Measurements from ENCODE around the gene WDPCP. TPM values are rescaled to one million over a fixed set of nuclear protein-coding genes. Genes with fewer than 3 reads are reported as not detected.
"Not testable (repeated sequence)": the region's sequence is repeated elsewhere in the genome, so short reads cannot be mapped to it uniquely, and the experiment has no call there.

WDPCP gene
- total RNA-seq, 5 donors from 2014 or later (not counting 1 experiment from before 2014, with no cell fraction given), result 8.5 to 19.0 (median 11.5) TPM

GRCh38 chr2:63406641-63407040, 181.6 kb downstream of the WDPCP start:
- POLR2A ChIA-PET, result no interaction called here
- no peaks in the 10 kb centered on the region for H3K4me1 ChIP-seq (ENCODE audit: control insufficient read depth in 1 of 2, extremely low read depth in 1 of 2, insufficient read depth in 2 of 2, low read length in 2 of 2)
- H3K9me3 ChIP-seq, result no peaks in the 10 kb centered on the region
- CTCF ChIA-PET, result no interaction called here
- H3K36me3 ChIP-seq (ENCODE audit: control insufficient read depth in 2 of 2, extremely low read depth in 1 of 2, insufficient read depth in 1 of 2, low read length in 1 of 2), result peaks cover 0 to 3% of the 10 kb centered on the region in 2 donors
- WGBS (ENCODE audit: insufficient coverage), result no CpG with 5 or more reads among the region's 1 CpG
- H3K27me3 Mint-ChIP-seq, result no peaks in the 10 kb centered on the region
- H3K4me1 Mint-ChIP-seq, result no peaks in the 10 kb centered on the region
- no peak overlapping the region for H3K27ac ChIP-seq (ENCODE audit: low read length)
- no peak for DNase-seq
- peaks cover 35% of the 10 kb centered on the region for H3K36me3 Mint-ChIP-seq
- H3K4me3 Mint-ChIP-seq, result no peak overlapping the region
- H3K27ac Mint-ChIP-seq, result no peak overlapping the region
- peaks cover 0 to 6% (median 4%) of the 10 kb centered on the region in 3 donors for H3K9me3 Mint-ChIP-seq
- H3K4me3 ChIP-seq (ENCODE audit: control insufficient read depth in 1 of 2, extremely low read depth in 1 of 2, low read length in 1 of 2), result no peak overlapping the region
- ATAC-seq (replicated peaks in 1 of 4), result no peak
- H3K27me3 ChIP-seq (replicated peaks in 1 of 2; ENCODE audit: control insufficient read depth in 2 of 2, extremely low read depth in 1 of 2, insufficient read depth in 2 of 2, low read length in 1 of 2), result no peaks in the 10 kb centered on the region

GRCh38 chr2:63403820-63404219, 184.5 kb downstream of the WDPCP start:
- Mint-ChIP-seq H3K4me3 (no peak overlapping the region), H3K27ac (no peak overlapping the region), H3K27me3 (no peaks in the 10 kb centered on the region), H3K4me1 (no peaks in the 10 kb centered on the region), H3K36me3 (peaks cover 51% of the 10 kb centered on the region), H3K9me3 (peaks cover 0 to 6% (median 4%) of the 10 kb centered on the region in 3 donors)
- POLR2A ChIA-PET, result no interaction called here
- Histone ChIP-seq H3K4me1 (ENCODE audit: control insufficient read depth in 1 of 2, extremely low read depth in 1 of 2, insufficient read depth in 2 of 2, low read length in 2 of 2) (no peaks in the 10 kb centered on the region), H3K9me3 (no peaks in the 10 kb centered on the region), H3K27ac (ENCODE audit: low read length) (no peak overlapping the region), H3K27me3 (replicated peaks in 1 of 2; ENCODE audit: control insufficient read depth in 2 of 2, extremely low read depth in 1 of 2, insufficient read depth in 2 of 2, low read length in 1 of 2) (no peaks in the 10 kb centered on the region), H3K36me3 (ENCODE audit: control insufficient read depth in 2 of 2, extremely low read depth in 1 of 2, insufficient read depth in 1 of 2, low read length in 1 of 2) (peaks cover 0 to 3% of the 10 kb centered on the region in 2 donors), H3K4me3 (ENCODE audit: control insufficient read depth in 1 of 2, extremely low read depth in 1 of 2, low read length in 1 of 2) (no peak overlapping the region)
- ATAC-seq (replicated peaks in 1 of 4) (no peak), DNase-seq (no peak)
- CTCF ChIA-PET, result no interaction called here

GRCh38 chr2:63402889-63403288, 185.4 kb downstream of the WDPCP start:
- H3K4me3 ChIP-seq (ENCODE audit: control insufficient read depth in 1 of 2, extremely low read depth in 1 of 2, low read length in 1 of 2); H3K27me3 Mint-ChIP-seq; H3K27ac ChIP-seq (ENCODE audit: low read length); H3K4me1 Mint-ChIP-seq; H3K9me3 ChIP-seq; POLR2A ChIA-PET; H3K4me3 Mint-ChIP-seq; H3K36me3 ChIP-seq (ENCODE audit: control insufficient read depth in 2 of 2, extremely low read depth in 1 of 2, insufficient read depth in 1 of 2, low read length in 1 of 2); H3K4me1 ChIP-seq (ENCODE audit: control insufficient read depth in 1 of 2, extremely low read depth in 1 of 2, insufficient read depth in 2 of 2, low read length in 2 of 2); ATAC-seq (replicated peaks in 1 of 4); H3K9me3 Mint-ChIP-seq; H3K27ac Mint-ChIP-seq; H3K27me3 ChIP-seq (replicated peaks in 1 of 2; ENCODE audit: control insufficient read depth in 2 of 2, extremely low read depth in 1 of 2, insufficient read depth in 2 of 2, low read length in 1 of 2); DNase-seq: not testable (repeated sequence)
- H3K36me3 Mint-ChIP-seq, result peaks cover 51% of the 10 kb centered on the region
- CTCF ChIA-PET, result interaction anchor here in 1 of 2 donors (0.7 kb wide), 1 partner anchor 487 kb away, joined by 3 read pairs; no protein-coding TSS in a partner anchor
- no CpG with 5 or more reads among the region's 3 CpGs for WGBS (ENCODE audit: insufficient coverage)

GRCh38 chr2:63399156-63399555, 189.1 kb downstream of the WDPCP start:
- H3K36me3 Mint-ChIP-seq, result peaks cover 47% of the 10 kb centered on the region
- no peaks in the 10 kb centered on the region for H3K4me1 ChIP-seq (ENCODE audit: control insufficient read depth in 1 of 2, extremely low read depth in 1 of 2, insufficient read depth in 2 of 2, low read length in 2 of 2)
- no peak for ATAC-seq (replicated peaks in 1 of 4)
- no peaks in the 10 kb centered on the region for H3K27me3 ChIP-seq (replicated peaks in 1 of 2; ENCODE audit: control insufficient read depth in 2 of 2, extremely low read depth in 1 of 2, insufficient read depth in 2 of 2, low read length in 1 of 2)
- no peaks in the 10 kb centered on the region for H3K4me1 Mint-ChIP-seq
- peaks cover 5 to 16% (median 13%) of the 10 kb centered on the region in 3 donors for H3K9me3 Mint-ChIP-seq
- H3K27me3 Mint-ChIP-seq, result no peaks in the 10 kb centered on the region
- H3K36me3 ChIP-seq (ENCODE audit: control insufficient read depth in 2 of 2, extremely low read depth in 1 of 2, insufficient read depth in 1 of 2, low read length in 1 of 2), result peaks cover 0 to 3% of the 10 kb centered on the region in 2 donors
- ChIA-PET POLR2A (no interaction called here), CTCF (no interaction called here)
- no peaks in the 10 kb centered on the region for H3K9me3 ChIP-seq
- H3K27ac ChIP-seq (ENCODE audit: low read length), result no peak overlapping the region
- no peak overlapping the region for H3K4me3 ChIP-seq (ENCODE audit: control insufficient read depth in 1 of 2, extremely low read depth in 1 of 2, low read length in 1 of 2)
- H3K27ac Mint-ChIP-seq, result no peak overlapping the region
- DNase-seq, result no peak
- H3K4me3 Mint-ChIP-seq, result no peak overlapping the region

GRCh38 chr2:63379451-63379850, 208.8 kb downstream of the WDPCP start:
- ATAC-seq (replicated peaks in 1 of 4), result no peak
- H3K9me3 Mint-ChIP-seq, result no peaks in the 10 kb centered on the region
- H3K27ac Mint-ChIP-seq, result no peak overlapping the region
- Histone ChIP-seq H3K27me3 (replicated peaks in 1 of 2; ENCODE audit: control insufficient read depth in 2 of 2, extremely low read depth in 1 of 2, insufficient read depth in 2 of 2, low read length in 1 of 2) (no peaks in the 10 kb centered on the region), H3K36me3 (ENCODE audit: control insufficient read depth in 2 of 2, extremely low read depth in 1 of 2, insufficient read depth in 1 of 2, low read length in 1 of 2) (no peaks in the 10 kb centered on the region), H3K4me3 (ENCODE audit: control insufficient read depth in 1 of 2, extremely low read depth in 1 of 2, low read length in 1 of 2) (no peak overlapping the region), H3K27ac (ENCODE audit: low read length) (no peak overlapping the region), H3K4me1 (ENCODE audit: control insufficient read depth in 1 of 2, extremely low read depth in 1 of 2, insufficient read depth in 2 of 2, low read length in 2 of 2) (no peaks in the 10 kb centered on the region), H3K9me3 (no peaks in the 10 kb centered on the region)
- POLR2A ChIA-PET, result no interaction called here
- WGBS (ENCODE audit: insufficient coverage), result 100% methylated on average over 1 of the region's 4 CpGs
- H3K4me3 Mint-ChIP-seq, result no peak overlapping the region
- H3K4me1 Mint-ChIP-seq, result no peaks in the 10 kb centered on the region
- peaks cover 63% of the 10 kb centered on the region for H3K36me3 Mint-ChIP-seq
- DNase-seq, result no peak
- H3K27me3 Mint-ChIP-seq, result no peaks in the 10 kb centered on the region
- CTCF ChIA-PET, result no interaction called here

- Mint-ChIP-seq H3K4me1 (no peaks in the 10 kb centered on the region), H3K27me3 (no peaks in the 10 kb centered on the region), H3K27ac (no peak overlapping the region), H3K4me3 (no peak overlapping the region), H3K9me3 (no peaks in the 10 kb centered on the region), H3K36me3 (peaks cover 62% of the 10 kb centered on the region)
- H3K27ac ChIP-seq (ENCODE audit: low read length), result no peak overlapping the region
- no peaks in the 10 kb centered on the region for H3K9me3 ChIP-seq
- ChIA-PET POLR2A (no interaction called here), CTCF (no interaction called here)
- DNase-seq, result no peak
- no peaks in the 10 kb centered on the region for H3K36me3 ChIP-seq (ENCODE audit: control insufficient read depth in 2 of 2, extremely low read depth in 1 of 2, insufficient read depth in 1 of 2, low read length in 1 of 2)
- H3K4me3 ChIP-seq (ENCODE audit: control insufficient read depth in 1 of 2, extremely low read depth in 1 of 2, low read length in 1 of 2), result no peak overlapping the region
- no peaks in the 10 kb centered on the region for H3K27me3 ChIP-seq (replicated peaks in 1 of 2; ENCODE audit: control insufficient read depth in 2 of 2, extremely low read depth in 1 of 2, insufficient read depth in 2 of 2, low read length in 1 of 2)
- WGBS (ENCODE audit: insufficient coverage), result no CpG with 5 or more reads among the region's 1 CpG
- no peaks in the 10 kb centered on the region for H3K4me1 ChIP-seq (ENCODE audit: control insufficient read depth in 1 of 2, extremely low read depth in 1 of 2, insufficient read depth in 2 of 2, low read length in 2 of 2)
- no peak for ATAC-seq (replicated peaks in 1 of 4)
These were observed 209.7 kb downstream of the WDPCP start for GRCh38 chr2:63378589-63378988.

GRCh38 chr2:63374341-63374740, 213.9 kb downstream of the WDPCP start:
- H3K9me3 Mint-ChIP-seq, result peaks cover 5 to 17% (median 16%) of the 10 kb centered on the region in 3 donors
- no peak overlapping the region for H3K4me3 ChIP-seq (ENCODE audit: control insufficient read depth in 1 of 2, extremely low read depth in 1 of 2, low read length in 1 of 2)
- peaks cover 3% of the 10 kb centered on the region for H3K9me3 ChIP-seq
- no peak overlapping the region for H3K27ac Mint-ChIP-seq
- H3K4me1 Mint-ChIP-seq, result no peaks in the 10 kb centered on the region
- no CpG with 5 or more reads among the region's 2 CpGs for WGBS (ENCODE audit: insufficient coverage)
- CTCF ChIA-PET, result no interaction called here
- H3K27me3 ChIP-seq (replicated peaks in 1 of 2; ENCODE audit: control insufficient read depth in 2 of 2, extremely low read depth in 1 of 2, insufficient read depth in 2 of 2, low read length in 1 of 2), result no peaks in the 10 kb centered on the region
- H3K27ac ChIP-seq (ENCODE audit: low read length), result no peak overlapping the region
- peaks cover 61% of the 10 kb centered on the region for H3K36me3 Mint-ChIP-seq
- no peak overlapping the region for H3K4me3 Mint-ChIP-seq
- POLR2A ChIA-PET, result no interaction called here
- ATAC-seq (replicated peaks in 1 of 4) (no peak), DNase-seq (no peak)
- no peaks in the 10 kb centered on the region for H3K36me3 ChIP-seq (ENCODE audit: control insufficient read depth in 2 of 2, extremely low read depth in 1 of 2, insufficient read depth in 1 of 2, low read length in 1 of 2)
- no peaks in the 10 kb centered on the region for H3K27me3 Mint-ChIP-seq
- H3K4me1 ChIP-seq (ENCODE audit: control insufficient read depth in 1 of 2, extremely low read depth in 1 of 2, insufficient read depth in 2 of 2, low read length in 2 of 2), result no peaks in the 10 kb centered on the region

All from T-cell (primary cell).